NCI-H1048 (cell line): Measurements from ENCODE around the gene PDGFA.

ENCODE experiments used
- DNase-seq: peaks from one replicate; lab custom pipeline; 2025; lab: John Stamatoyannopoulos, UW

PDGFA gene

DNA sequence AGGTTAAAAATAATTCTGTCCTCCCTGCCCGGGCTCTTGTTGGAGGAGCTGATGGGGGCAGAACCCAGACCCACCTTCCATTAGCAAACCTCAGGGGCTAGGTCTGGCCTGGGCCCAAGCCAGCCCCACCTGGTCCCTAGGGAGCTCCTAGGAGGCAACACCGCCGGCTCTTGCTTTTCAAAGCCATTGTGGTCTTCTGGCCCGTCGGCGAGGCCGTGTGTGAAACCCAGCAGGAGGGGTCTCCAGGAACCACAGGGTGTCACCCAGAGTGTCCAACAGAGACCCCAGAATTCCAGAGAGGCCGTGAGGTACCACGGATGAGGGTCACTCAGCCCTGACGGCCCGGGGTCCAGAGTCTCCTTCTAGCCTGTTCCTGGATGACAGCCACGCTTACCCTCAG is 16.6 kb upstream of the PDGFA start:
- no peak for DNase-seq

DNA sequence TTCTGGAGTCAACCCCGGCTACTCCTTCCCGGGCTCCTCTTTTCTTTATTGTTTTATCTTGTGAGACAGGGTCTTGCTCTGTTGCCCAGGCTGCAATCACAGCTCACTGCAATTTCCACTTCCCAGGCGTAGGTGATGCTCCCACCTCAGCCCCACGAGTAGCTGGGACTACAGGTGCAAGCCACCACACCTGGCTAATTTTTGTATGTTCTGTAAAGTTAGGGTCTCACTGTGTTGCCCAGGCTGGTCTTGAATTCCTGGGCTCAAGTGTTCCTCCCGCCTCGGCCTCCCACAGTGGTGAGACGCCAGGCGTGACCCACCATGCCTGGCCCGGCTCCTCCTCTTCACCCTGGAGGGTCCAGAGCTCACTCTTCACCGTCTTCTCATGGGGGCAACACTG is 15.3 kb upstream of the PDGFA start:
- DNase-seq: no peak

DNA sequence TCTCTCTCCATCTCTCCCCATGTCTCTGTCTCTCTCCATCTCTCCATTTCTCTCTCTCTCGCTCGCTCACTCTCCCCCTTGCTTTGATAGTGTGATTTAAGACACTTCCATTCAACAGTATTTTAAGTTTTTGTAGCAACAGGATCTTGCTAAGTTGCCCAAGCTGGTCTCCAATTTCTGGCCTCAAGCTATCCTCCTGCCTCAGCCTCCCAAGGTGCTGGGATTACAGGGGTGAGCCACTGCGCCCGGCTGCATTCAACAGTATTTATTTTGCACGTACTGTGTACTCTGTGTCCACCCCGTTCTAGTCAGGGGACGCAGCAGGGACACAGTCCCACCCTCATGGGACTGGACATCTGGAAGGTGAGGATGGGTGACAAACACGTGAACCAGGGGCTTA is 14.4 kb upstream of the PDGFA start:
- DNase-seq: no peak

DNA sequence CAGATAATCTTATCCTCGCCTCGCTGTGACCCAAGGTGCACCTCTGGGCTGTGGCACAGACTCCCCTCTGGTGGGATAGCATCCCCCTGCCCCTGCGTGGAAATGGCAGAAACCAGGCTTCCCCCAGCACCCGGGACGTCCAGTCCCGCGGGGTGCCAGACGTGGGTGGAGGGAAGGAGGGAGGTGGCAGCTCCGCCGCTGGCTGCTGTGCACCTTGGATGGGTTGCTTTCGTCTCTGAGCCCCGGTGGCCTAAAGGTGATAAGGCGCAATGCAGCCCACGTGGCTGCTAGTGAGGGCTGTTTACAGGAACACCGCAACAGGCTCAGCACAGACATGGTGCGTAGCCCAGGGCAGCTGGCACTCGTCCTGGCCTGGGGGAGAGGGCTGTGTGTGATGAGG is 13.6 kb upstream of the PDGFA start:
- no peak for DNase-seq

DNA sequence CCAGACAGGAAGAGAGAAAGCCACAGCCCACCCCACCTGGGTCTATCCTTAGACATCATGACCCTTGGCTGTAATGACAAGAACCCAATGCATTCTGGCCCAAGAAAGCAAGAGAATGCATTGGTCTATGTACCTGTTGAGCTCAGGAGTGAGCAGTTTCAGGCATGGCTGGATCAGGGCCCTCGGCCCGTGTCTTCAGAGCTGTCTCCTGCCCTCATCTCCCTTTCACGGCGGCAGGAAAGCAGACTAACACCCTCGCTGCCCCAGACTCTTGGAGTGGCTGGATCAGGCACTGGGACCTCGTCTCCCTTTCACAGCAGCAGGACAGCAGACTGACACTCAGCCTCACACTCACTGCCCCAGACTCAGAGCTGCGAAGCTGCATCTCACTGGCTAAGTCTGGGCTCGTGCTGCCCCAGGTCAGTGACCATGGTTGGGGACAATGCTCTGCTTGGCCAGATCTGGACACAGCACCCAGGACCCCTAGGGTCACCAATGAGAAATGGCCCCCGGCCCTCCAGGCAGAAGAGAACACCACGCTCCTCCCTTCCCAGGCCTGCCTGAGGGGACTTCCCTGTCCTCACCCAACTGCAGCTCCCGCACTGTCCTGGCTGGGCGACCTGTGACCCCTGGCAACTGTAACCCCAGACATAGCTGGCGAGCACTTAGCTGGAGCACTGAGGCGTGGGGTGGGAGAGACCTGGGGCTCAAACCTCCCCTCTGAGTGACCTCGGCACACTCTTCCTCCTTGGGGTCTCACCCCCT is 12.9 kb upstream of the PDGFA start:
- DNase-seq: no peak

DNA sequence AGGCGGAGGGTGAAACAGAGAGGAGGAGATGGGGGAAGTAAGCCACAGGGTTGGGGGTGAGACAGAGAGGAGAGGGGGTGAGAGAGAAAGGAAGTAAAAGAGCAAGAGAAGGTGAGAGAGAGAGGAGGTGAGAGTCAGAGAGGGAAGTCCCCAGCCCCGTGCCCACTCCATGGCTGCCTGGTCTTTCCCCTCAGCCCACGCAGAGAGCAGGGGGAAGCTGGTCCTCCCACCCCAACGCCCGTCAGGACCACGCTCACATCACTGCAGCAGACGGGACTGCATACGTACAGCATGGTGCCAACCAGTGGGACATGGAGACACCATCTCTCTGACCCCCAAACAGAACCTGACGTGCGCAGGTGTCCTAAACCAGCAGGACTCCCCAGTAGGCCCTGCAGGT is 12.1 kb upstream of the PDGFA start:
- no peak for DNase-seq

DNA sequence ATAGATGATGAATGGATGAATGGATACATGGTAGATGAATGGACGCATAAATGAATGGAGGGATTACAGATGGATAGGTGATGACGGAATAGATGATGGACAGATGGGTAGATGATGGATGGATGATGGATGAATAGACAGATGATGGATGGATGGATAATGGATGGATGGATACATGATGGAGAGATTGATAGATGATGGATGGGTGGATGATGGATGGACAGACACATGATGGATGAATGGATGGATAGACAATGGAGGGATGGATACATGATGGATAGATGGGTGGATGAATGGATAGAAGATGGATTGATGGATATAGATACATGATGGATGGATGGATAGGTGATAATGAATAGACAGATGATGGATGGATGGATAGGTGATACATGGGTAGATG is 8.8 kb upstream of the PDGFA start:
- DNase-seq: no peak

DNA sequence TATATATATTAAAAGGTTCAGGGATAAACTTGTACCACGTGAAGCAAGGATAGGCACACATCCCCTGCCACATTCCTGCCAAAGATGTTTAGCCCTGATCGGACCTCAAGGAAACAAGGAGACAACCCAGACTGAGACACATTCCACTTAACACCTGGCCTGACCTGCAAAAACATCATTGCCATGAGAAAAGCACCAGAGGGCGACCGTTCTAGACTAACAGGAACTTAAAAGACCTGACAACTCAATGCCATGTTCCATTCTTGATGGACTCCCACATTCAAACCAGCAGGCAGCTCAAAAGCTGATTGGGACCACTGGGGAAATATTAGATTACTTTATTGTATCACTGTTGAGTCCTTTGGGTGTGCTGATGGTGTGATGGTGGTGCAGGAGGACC is 8.1 kb upstream of the PDGFA start:
- DNase-seq: no peak

DNA sequence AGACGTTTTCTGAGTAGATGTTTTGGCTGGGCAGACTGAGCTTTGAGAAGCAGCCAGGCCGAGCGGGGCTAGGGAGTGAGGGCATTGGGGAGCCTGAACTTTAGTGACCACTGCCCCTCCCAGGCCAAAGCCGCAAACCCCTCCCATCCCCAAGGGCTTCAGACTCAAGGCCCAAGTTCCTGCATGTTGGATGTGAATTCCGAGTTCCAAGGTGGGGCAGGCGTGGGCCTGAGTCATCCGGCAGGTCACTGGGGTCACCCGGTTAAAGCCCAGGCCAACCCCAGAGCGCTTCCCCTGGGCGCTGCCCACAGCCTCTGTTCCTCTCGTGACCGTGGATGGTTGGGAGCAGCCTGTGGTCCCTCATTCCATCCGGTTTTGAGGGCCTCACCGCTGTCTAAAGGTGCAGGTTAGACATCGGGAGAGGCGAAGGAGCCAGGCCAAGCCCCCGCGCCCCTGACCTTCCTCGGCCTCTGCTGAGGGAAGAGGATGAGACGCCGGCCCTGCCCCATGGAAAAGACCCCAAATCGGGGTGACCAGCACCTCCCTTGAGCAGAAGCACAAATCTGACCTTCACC is 6.9 kb upstream of the PDGFA start:
- no peak for DNase-seq

DNA sequence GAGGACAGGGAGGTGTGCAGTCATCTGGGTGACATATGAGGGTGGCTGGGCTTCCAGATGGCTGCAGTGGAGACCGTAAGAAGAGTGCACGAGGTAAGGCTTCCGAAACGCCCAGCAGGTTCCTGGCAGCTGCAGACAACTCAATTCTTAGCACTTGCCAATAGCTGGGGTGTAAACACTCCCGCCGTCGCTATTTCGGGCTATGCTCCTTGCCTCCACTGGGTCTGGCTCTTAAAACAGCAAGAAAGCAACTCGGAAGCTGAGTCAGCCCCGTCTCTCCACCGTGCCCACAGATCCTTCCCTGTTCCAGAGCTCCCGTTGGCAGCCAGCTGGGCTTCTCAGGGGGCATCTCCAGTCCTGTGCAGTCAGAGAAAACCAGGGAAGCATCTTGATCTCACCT is 6.1 kb upstream of the PDGFA start:
- no peak for DNase-seq

DNA sequence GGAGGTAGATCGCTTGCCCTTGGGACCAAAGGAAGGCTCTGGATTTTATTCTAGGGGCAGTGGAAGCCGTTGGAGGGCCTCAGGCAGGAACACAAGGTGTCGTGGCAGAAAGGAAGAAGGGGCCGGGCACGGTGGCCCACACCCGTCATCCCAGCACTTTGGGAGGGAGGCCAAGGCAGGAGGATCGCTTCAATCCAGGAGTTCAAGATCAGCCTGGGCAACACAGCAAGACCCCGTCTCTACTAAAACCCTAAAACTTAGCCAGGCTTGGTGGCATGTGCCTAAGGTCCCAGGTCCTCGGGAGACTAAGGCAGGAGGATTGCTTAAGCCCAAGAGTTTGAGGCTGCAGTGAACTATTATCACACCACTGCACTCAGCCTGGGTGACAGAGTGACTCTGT is 5.2 kb upstream of the PDGFA start:
- DNase-seq: no peak

DNA sequence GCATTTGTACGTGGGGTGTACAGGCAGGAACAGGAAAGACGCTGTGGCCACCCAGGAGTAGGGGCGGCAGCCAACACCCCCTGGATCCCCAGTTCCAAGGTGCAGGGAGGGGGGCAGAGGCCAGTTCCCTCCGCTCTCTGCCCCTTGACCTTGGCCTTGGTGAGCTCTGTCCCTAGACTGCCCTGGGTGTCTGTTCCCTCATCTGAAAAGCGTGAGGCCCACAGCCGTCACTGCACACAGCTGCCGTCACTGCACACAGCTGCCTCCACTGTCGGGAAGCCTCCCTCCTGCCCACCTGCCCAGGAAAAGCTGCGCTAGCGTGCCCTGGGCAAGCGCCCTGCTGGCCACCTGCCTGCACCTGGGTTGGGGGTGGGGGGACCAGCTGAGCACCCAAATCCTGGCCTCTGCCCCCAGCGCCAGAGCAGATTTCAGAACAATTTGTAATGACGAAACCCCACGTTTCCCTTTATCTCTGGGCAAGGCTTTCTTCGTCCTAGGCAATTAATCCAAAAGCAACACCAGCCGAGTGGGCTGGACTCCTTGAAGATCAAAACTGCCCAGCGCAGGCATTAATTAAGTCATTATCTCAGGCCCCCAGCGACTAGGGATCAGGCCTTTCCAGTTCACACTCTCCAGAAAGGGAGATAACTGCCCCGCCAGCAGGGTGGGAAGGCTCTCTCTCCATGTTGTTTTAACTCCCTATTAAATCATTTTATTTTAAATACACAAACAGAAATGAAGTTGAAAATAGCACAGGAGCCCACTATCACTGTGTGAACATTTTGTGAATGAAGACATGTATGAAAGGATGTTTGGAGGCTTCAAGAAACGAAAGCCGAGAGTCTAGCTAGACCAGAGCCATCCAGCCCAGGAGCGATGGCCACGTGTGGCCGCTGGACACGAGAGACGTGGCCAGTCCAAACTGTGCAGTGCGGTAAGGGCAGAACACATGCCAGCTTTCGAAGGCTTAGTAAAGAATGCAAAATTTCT is 4.0 kb upstream of the PDGFA start:
- no peak for DNase-seq

DNA sequence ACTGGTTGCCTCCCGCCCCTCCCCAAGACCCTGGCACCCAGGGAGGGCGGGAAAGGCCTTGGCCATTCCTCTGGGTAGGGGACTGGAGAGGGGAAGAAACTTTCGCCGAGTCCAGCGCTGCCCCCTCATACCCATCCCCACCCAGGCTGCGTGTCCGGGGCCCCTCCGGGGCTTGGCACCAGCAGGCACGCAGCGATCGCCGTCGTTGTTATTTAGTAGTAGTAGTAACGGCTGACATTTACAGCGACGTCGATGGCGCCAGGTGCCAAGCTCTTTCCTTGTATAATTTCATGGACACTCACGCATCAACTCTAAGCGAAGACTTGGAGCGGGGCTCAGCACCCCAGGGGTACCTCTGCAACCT is 3.3 kb upstream of the PDGFA start:
- DNase-seq: no peak

DNA sequence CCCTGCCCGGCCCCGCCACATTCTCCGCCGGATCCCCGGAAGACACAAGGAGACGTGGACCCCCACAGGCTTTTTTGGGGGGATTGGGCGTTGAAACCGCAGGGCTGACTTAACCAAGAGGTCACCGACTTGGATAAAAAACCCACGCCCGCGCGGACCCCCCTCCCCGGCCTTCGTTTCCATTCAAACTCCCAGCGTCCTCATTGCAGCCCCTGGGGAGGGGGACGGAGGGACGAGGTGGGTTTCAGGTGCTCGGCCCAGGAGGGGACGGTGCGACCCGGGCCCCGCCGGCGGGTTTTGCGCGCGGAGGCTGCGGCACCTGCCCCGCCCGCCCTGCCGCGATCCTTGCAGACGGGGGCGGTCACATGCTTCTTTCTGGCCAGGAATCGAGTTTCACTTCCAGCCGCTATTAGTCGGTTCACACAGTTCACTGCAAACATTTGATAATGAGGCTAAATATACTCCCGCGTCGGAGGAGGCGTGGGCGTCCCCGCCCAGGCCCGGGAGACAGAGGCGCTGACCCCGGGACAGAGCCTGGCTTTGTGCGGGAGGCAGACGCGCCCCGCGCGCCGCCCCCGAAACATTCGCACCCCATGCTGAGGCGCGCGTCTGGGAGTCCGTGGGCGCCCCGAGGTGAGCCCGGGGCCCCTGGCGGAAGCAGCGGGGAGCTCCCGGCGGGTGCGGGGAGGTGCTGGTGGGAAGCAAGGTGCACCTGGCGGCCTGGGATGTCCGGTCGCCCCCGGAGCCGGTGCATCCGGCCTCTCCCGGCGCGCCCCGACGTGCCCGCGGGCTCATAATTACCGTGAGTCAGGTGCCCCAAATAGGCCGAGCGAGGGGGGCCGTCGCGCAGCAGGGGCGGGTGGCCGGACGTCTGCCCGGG is 2.7 kb upstream of the PDGFA start:
- no peak for DNase-seq

DNA sequence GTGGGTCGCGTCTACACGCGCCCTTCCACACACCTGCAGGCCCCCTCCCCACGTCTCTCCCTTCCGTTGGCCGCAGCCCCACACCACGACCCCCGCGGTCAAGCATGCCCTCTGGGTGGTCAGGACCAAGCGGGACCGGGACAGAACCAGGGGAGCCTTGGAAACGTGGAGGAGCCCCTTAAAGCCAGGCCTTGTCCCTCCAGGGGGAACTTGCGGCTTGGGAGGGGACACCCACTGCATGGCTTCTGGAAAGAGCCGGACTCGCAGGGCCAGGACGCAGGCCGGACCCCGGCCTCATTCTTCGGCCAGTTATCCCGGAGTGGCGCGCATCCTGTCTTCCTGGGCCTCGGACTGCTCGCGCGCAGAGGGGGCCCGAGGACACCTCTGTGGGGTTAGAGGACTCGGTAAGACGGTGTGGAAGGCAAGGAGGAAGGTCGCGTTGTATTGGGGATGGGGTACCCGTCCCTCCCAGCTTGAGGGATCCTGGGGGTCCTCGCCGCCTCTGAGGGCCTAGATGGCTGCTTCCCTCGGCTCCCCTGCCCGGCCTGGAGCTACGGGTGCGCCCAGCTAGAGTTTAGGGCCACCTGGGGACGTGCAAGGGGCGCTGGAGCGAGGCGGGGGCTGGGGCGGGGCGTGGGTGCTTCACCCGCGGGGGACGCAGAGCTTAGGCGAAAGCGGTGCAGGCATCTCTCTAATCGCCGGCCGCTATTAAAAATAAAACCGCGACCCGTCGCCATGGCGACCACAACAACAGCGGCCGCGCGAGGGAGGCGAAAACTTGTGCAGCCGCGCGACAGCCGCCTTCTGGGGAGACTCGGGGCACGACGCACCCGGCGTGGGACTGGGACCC is 1.8 kb upstream of the PDGFA start:
- no peak for DNase-seq

DNA sequence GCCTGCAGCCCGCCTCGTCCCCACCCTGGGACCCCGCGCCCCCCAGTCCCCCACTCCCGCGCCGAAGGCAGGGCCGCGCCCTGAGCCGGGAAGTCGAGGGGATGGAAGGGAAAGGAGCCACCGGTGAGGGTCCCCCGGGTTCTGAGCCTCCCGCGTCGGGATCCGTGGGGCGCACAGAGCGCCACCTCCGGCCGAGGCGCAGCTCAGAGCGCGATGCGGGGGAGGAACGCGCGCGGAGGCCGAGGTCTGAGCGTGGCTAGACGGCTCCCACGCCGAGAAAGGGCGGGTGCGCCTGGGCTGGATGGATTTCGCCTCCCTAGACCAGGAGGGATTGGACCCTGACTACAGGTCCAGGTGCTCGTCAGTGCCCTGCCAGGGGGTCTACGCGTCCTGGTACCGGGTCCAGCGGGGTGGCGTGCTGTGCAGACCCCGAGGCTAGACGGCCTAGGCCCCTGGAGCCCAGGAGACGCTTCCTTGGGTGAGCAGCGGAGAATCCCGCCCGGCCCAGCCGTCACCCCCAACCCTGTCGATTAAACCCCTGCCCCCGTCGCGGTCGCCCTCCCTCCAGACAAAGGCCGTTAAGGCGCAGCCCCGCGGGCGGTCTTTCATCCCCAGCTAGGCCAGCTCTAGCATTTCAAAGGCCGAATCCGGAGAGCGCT is 986 bp upstream of the PDGFA start:
- no peak for DNase-seq

DNA sequence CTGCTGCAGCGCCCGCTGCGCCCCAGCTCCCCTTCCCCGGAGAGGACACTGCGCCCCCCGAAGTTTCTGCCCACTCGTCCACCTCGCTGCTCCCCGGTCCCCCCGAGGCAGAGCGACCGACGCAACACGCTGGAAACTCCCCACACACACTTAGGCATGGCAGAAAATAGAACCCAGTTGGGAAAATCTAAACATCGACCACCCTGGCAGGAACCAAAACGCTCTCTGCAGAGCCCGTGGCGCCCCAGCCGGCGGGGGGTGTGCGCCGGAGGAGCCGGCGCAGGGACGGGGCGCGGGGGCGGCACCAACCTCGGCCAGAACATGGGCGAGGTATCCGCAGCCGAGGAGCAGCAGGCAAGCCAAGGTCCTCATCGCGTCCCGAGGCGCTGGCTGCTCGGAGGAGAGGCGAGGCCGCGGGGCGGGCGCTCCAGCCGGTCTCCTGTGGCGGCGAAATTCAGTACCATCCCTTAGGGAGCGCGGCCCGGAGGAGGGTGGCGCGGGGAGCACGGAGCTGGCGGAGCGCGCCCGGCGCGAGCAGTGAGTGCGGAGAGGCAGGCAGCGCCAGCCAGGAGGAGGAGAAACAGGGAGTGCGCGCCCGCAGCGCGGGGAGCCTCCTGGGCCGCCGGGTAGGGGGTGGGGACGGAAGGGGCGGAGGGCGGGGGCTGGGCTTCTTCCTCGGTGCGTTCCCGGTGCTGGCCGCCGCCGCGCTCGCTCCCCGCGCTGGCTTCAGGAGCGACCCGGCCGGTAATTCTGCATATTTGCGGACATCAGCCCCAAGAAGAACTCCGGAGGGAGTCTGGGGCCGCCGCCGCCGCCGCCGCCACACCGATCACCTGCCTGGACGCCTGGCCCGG is 789 bp downstream of the PDGFA start:
- DNase-seq: no peak

DNA sequence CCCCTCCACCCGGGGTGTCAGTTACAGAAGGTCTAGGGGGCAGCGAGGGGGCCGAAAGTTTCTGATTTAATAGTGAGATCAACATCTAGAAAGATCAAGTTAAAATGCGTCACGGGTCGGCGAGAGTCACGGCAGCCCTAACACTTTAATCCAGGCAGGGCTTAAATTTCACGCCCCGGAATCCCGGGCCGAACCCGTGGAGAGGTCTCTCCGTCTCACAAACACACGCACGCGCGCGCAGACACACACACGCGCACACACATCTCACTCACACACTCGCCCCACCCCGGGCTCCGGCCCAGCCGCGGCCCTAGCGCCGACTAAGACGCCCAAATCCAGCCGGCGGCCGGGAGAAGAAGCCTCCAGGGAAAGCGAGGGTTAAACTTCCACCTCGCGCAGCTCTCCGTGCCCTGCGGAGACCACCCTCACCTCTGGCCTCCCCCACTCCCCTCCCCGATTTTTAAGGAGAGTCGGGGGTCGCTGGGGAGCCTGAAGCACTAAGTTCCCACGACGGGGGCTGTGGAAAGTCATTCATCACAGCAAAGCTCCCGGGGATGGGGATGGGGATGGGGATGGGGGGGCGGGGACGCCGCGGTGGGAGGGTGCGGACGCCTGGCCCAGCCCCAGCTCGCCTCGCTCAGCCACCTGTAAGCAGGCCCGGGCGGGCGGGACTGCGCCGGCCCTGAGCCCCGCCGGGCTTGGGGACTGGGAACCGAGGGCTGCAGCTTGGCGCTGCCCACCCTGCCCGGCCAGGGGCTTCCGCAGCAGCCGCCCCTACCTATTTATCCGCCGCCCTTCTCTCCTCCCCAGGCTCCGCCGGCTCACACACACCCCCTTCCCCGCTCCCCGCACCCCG is 1.6 kb downstream of the PDGFA start:
- DNase-seq: no peak
